ENCODE results near the gene TYRO3. TPM values are rescaled to one million over a fixed set of nuclear protein-coding genes. Genes with fewer than 3 reads are reported as not detected.
"Not testable (repeated sequence)": the region's sequence is repeated elsewhere in the genome, so short reads cannot be mapped to it uniquely, and the experiment has no call there.

TYRO3 gene
- polyA plus RNA-seq, 3 donors, result 139 to 175 (median 140) TPM

GRCh38 chr15:41589018-41589417 lies 30.0 kb downstream of the TYRO3 start:
- not testable (repeated sequence) for DNase-seq (ENCODE audit: extremely low read depth in 1 of 11, low read depth in 9 of 11, low spot score in 4 of 11)

- not testable (repeated sequence) for DNase-seq (ENCODE audit: extremely low read depth in 1 of 11, low read depth in 9 of 11, low spot score in 4 of 11)
These were observed 30.6 kb downstream of the TYRO3 start for GRCh38 chr15:41589571-41589970.

- DNase-seq (ENCODE audit: extremely low read depth in 1 of 11, low read depth in 9 of 11, low spot score in 4 of 11), result not testable (repeated sequence)
These were observed 32.2 kb downstream of the TYRO3 start for GRCh38 chr15:41591217-41591616.

GRCh38 chr15:41592718-41593117 lies 33.7 kb downstream of the TYRO3 start:
- DNase-seq (ENCODE audit: extremely low read depth in 1 of 11, low read depth in 9 of 11, low spot score in 4 of 11), result not testable (repeated sequence)

- DNase-seq (ENCODE audit: extremely low read depth in 1 of 11, low read depth in 9 of 11, low spot score in 4 of 11), result no peak
These were observed 36.1 kb downstream of the TYRO3 start for GRCh38 chr15:41594801-41595746.

- DNase-seq (ENCODE audit: extremely low read depth in 1 of 11, low read depth in 9 of 11, low spot score in 4 of 11), result no peak
These were observed 38.0 kb downstream of the TYRO3 start for GRCh38 chr15:41596972-41597371.

GRCh38 chr15:41597787-41598186 lies 38.8 kb downstream of the TYRO3 start:
- no peak for DNase-seq (ENCODE audit: extremely low read depth in 1 of 11, low read depth in 9 of 11, low spot score in 4 of 11)

- no peak for DNase-seq (ENCODE audit: extremely low read depth in 1 of 11, low read depth in 9 of 11, low spot score in 4 of 11)
These were observed 40.0 kb downstream of the TYRO3 start for GRCh38 chr15:41599061-41599460.

- DNase-seq (ENCODE audit: extremely low read depth in 1 of 11, low read depth in 9 of 11, low spot score in 4 of 11), result no peak
These were observed 44.5 kb downstream of the TYRO3 start for GRCh38 chr15:41603411-41603935.

GRCh38 chr15:41603941-41604911 lies 45.2 kb downstream of the TYRO3 start:
- peak in 4 of 11 donors; percentile 42 to 56 (median 52) for DNase-seq (ENCODE audit: extremely low read depth in 1 of 11, low read depth in 9 of 11, low spot score in 4 of 11)

- no peak for DNase-seq (ENCODE audit: extremely low read depth in 1 of 11, low read depth in 9 of 11, low spot score in 4 of 11)
These were observed 46.6 kb downstream of the TYRO3 start for GRCh38 chr15:41605566-41605965.

GRCh38 chr15:41606997-41607396 lies 48.0 kb downstream of the TYRO3 start:
- no peak for DNase-seq (ENCODE audit: extremely low read depth in 1 of 11, low read depth in 9 of 11, low spot score in 4 of 11)

- DNase-seq (ENCODE audit: extremely low read depth in 1 of 11, low read depth in 9 of 11, low spot score in 4 of 11), result no peak
These were observed 50.1 kb downstream of the TYRO3 start for GRCh38 chr15:41609123-41609522.

- DNase-seq (ENCODE audit: extremely low read depth in 1 of 11, low read depth in 9 of 11, low spot score in 4 of 11), result no peak
These were observed 51.0 kb downstream of the TYRO3 start for GRCh38 chr15:41610048-41610447.

GRCh38 chr15:41620536-41621199 lies 61.7 kb downstream of the TYRO3 start:
- DNase-seq (ENCODE audit: extremely low read depth in 1 of 11, low read depth in 9 of 11, low spot score in 4 of 11), result peak in 4 of 11 donors; percentile 13 to 39 (median 22)

GRCh38 chr15:41621200-41622193 lies 62.5 kb downstream of the TYRO3 start:
- peak; percentile 62 to 83 (median 72) for DNase-seq (ENCODE audit: extremely low read depth in 1 of 11, low read depth in 9 of 11, low spot score in 4 of 11)

GRCh38 chr15:41622901-41623300 lies 63.9 kb downstream of the TYRO3 start:
- DNase-seq (ENCODE audit: extremely low read depth in 1 of 11, low read depth in 9 of 11, low spot score in 4 of 11), result no peak

GRCh38 chr15:41627203-41627602 lies 68.2 kb downstream of the TYRO3 start:
- no peak for DNase-seq (ENCODE audit: extremely low read depth in 1 of 11, low read depth in 9 of 11, low spot score in 4 of 11)

All from renal cortex interstitium (tissue), 11 donors.